HepG2 (cell line): ENCODE results near the gene LHFPL2. TPM values are rescaled to one million over a fixed set of nuclear protein-coding genes. Genes with fewer than 3 reads are reported as not detected.
A peak's percentile ranks its signal among the peaks of the same experiment; 100 is the strongest.

Experiments used
- AKAP8 ChIP-seq: sonication (generic); formaldehyde crosslinking; IDR thresholded peaks from 2 replicates; pipeline ENCODE4 v1.5.1; 2020; ENCODE audit warnings: mild to moderate bottlenecking, missing genetic modification reagents
- ATM ChIP-seq: fragments of 450-650 bp; IDR thresholded peaks from 2 replicates; pipeline ENCODE4 v1.7.1; 2017; ENCODE audit warnings: mild to moderate bottlenecking, borderline replicate concordance
- CEBPG ChIP-seq: IDR thresholded peaks from 2 replicates; pipeline ENCODE4 v1.6.1; 2016
- HIVEP1 ChIP-seq: sonication (generic); formaldehyde crosslinking; IDR thresholded peaks from 2 replicates; pipeline ENCODE4 v1.4.0; 2020; ENCODE audit warnings: mild to moderate bottlenecking, missing genetic modification reagents
- HOXA9 ChIP-seq: sonication (generic); formaldehyde crosslinking; IDR thresholded peaks from 2 replicates; pipeline ENCODE4 v1.8.1; 2022; ENCODE audit warnings: missing genetic modification reagents, mild to moderate bottlenecking, moderate library complexity, borderline replicate concordance
- JUN ChIP-seq: sonication (generic); formaldehyde crosslinking; IDR thresholded peaks from 2 replicates; pipeline ENCODE4 v1.4.0; 2020; ENCODE audit warnings: mild to moderate bottlenecking, missing genetic modification reagents
- KDM2A ChIP-seq: sonication (generic); formaldehyde crosslinking; IDR thresholded peaks from 2 replicates; pipeline ENCODE4 v1.4.0; 2020; ENCODE audit warnings: low read depth, missing genetic modification reagents, borderline replicate concordance
- KDM6A ChIP-seq: IDR thresholded peaks from 2 replicates; pipeline ENCODE4 v1.6.1; 2016; ENCODE audit warnings: low read depth
- MBD4 ChIP-seq: IDR thresholded peaks from 2 replicates; pipeline ENCODE4 v1.6.1; 2012; ENCODE audit warnings: low read length, inconsistent platforms, borderline replicate concordance
- MZF1 ChIP-seq: sonication (generic); formaldehyde crosslinking; IDR thresholded peaks from 2 replicates; pipeline ENCODE4 v1.8.1; 2023; ENCODE audit warnings: mild to moderate bottlenecking, missing genetic modification reagents, borderline replicate concordance
- NCOA2 ChIP-seq: sonication (generic); formaldehyde crosslinking; IDR thresholded peaks from 2 replicates; pipeline ENCODE4 v1.8.0; 2022; ENCODE audit warnings: inconsistent platforms
- NFIB ChIP-seq: sonication (generic); formaldehyde crosslinking; IDR thresholded peaks from 2 replicates; pipeline ENCODE4 v1.9.0; 2021; ENCODE audit warnings: missing genetic modification reagents, mild to moderate bottlenecking, borderline replicate concordance
- NPAS2 ChIP-seq: sonication (generic); formaldehyde crosslinking; IDR thresholded peaks from 2 replicates; pipeline ENCODE4 v1.8.0; 2022; ENCODE audit warnings: mild to moderate bottlenecking, missing genetic modification reagents, borderline replicate concordance
- SAP130 ChIP-seq: IDR thresholded peaks from 2 replicates; pipeline ENCODE4 v1.6.1; 2016; ENCODE audit warnings: low read depth
- ZBTB21 ChIP-seq: sonication (generic); formaldehyde crosslinking; IDR thresholded peaks from 2 replicates; pipeline ENCODE4 v1.4.0; 2020; ENCODE audit warnings: missing genetic modification reagents
- ZNF12 ChIP-seq: sonication (generic); formaldehyde crosslinking; IDR thresholded peaks from 2 replicates; pipeline ENCODE4 v1.5.0; 2020; ENCODE audit warnings: missing genetic modification reagents
- ZNF205 ChIP-seq: IDR thresholded peaks from 2 replicates; pipeline ENCODE4 v1.6.1; 2018; ENCODE audit warnings: missing biosample characterization, missing genetic modification reagents
- ZNF24 ChIP-seq: fragments of 450-650 bp; IDR thresholded peaks from 2 replicates; pipeline ENCODE4 v1.6.1; 2017; ENCODE audit warnings: antibody characterized with exemption, mild to moderate bottlenecking
- polyA plus RNA-seq, 8 experiments: library from polyadenylated mRNA; depleted of rRNA in 3 of 8; stranded (reverse) in 7 of 8; unstranded in 1 of 8; fragments of >200 nt; fragmentation: Illumina TruSeq in 4 of 8; extraction: Trizol in 4 of 8; gene quantifications; 2 replicates each; pipeline versions ENCODE4 v1.2.1 to v1.2.3, GENCODE V29; 2011 to 2016; ENCODE audit warnings: low read depth in 4 of 8, missing spikeins in 1 of 8, mixed read lengths in 1 of 8; ENCODE audit not compliant: insufficient read depth in 1 of 8
- total RNA-seq, 5 experiments: library from RNA; depleted of rRNA; stranded (reverse); fragments of >200 nt; fragmentation: Illumina TruSeq; extraction: Trizol; gene quantifications; 2 replicates each; pipeline ENCODE4 v1.2.3, GENCODE V29; 2016; ENCODE audit warnings: low read depth in 1 of 5
- TF ChIP-seq, protein P1 (sequence below): sonication (generic); formaldehyde crosslinking; IDR thresholded peaks from 2 replicates; pipeline ENCODE4 v1.9.0; 2022; ENCODE audit warnings: missing genetic modification reagents, mild to moderate bottlenecking, borderline replicate concordance
- TF ChIP-seq, protein P2 (sequence below): IDR thresholded peaks from 2 replicates; pipeline ENCODE4 v1.6.1; 2016; ENCODE audit warnings: mild to moderate bottlenecking
- TF ChIP-seq, protein P3 (sequence below): sonication (generic); formaldehyde crosslinking; IDR thresholded peaks from 2 replicates; pipeline ENCODE4 v1.8.1; 2023; ENCODE audit warnings: mild to moderate bottlenecking, inconsistent platforms, moderate library complexity, missing genetic modification reagents, borderline replicate concordance
- TF ChIP-seq, protein P4 (sequence below): sonication (generic); formaldehyde crosslinking; IDR thresholded peaks from 2 replicates; pipeline ENCODE4 v1.5.1; 2020; ENCODE audit warnings: missing genetic modification reagents, mild to moderate bottlenecking, borderline replicate concordance

LHFPL2 gene
- total and polyA plus RNA-seq, 2 of the 13 experiments (the other 11 are each of a cell fraction or from before 2014, with no cell fraction given) = 6.0 to 20.0 TPM

DNA sequence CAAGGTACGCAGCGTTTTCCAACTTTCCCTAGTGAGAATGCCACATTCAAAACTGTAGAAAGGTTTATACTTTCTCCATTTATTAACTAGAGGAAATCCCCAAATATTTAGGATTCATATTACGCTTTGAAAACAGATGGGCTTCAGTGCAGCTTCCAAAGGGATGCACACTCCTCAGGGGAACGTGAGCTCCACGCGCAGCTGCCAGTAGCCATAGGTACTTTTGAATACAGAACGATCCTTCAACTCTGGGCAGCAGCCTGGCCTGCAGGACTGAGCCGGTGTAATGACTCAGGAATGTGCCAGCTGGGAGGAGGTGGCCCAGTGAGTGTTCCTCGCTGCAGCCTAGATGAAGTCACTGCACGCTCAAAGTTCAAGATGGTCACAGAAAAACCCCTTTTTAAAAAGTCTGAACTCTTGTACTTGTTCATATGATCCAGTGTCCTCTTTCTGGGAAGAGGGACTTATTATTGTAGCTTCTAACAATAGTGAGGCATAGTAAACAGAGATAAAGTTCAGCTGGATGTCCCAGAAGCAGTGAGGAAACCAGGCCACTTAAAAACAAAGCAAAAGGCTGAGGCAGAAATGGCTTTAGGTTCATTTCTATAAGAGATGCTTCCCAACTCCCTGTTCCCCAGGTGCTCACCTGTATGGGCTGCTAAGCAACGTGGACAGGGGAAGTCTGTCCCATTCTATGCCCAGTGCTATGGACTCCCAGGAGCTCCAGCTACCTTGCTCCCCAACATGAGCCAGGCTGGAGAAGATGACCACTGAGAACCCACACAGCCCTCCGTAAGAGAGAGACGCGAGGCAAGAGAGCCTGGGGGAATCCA, 130.0 kb downstream of the LHFPL2 start (continued):
- TF ChIP-seq, protein P1, sequence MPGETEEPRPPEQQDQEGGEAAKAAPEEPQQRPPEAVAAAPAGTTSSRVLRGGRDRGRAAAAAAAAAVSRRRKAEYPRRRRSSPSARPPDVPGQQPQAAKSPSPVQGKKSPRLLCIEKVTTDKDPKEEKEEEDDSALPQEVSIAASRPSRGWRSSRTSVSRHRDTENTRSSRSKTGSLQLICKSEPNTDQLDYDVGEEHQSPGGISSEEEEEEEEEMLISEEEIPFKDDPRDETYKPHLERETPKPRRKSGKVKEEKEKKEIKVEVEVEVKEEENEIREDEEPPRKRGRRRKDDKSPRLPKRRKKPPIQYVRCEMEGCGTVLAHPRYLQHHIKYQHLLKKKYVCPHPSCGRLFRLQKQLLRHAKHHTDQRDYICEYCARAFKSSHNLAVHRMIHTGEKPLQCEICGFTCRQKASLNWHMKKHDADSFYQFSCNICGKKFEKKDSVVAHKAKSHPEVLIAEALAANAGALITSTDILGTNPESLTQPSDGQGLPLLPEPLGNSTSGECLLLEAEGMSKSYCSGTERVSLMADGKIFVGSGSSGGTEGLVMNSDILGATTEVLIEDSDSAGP (CRISPR knock-in tag) = peak; percentile 48; the same call in 1 of the 2 replicates
- TF ChIP-seq ZNF12 (CRISPR knock-in tag) (peak; percentile 97), MZF1 (CRISPR knock-in tag) (no peak), HIVEP1 (CRISPR knock-in tag) (no peak), JUN (peak; percentile 99), NPAS2 (CRISPR knock-in tag) (no peak), NFIB (CRISPR knock-in tag) (no peak), NCOA2 (peak; percentile 91), KDM6A (CRISPR knock-in tag) (peak; percentile 58; the same call in 1 of the 2 replicates), ZNF205 (peak; percentile 71), AKAP8 (CRISPR knock-in tag) (no peak), HOXA9 (CRISPR knock-in tag) (no peak), CEBPG (CRISPR knock-in tag) (peak; percentile 19; the same call in 1 of the 2 replicates), KDM2A (peak; percentile 70; the same call in 1 of the 2 replicates), SAP130 (CRISPR knock-in tag) (peak; percentile 88), ATM (no peak), MBD4 (no peak), ZBTB21 (CRISPR knock-in tag) (peak; percentile 47; the same call in 1 of the 2 replicates), ZNF24 (no peak)
- TF ChIP-seq, protein P2, sequence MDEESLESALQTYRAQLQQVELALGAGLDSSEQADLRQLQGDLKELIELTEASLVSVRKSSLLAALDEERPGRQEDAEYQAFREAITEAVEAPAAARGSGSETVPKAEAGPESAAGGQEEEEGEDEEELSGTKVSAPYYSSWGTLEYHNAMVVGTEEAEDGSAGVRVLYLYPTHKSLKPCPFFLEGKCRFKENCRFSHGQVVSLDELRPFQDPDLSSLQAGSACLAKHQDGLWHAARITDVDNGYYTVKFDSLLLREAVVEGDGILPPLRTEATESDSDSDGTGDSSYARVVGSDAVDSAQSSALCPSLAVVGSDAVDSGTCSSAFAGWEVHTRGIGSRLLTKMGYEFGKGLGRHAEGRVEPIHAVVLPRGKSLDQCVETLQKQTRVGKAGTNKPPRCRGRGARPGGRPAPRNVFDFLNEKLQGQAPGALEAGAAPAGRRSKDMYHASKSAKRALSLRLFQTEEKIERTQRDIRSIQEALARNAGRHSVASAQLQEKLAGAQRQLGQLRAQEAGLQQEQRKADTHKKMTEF (CRISPR knock-in tag) = peak; percentile 91
- TF ChIP-seq, protein P3, sequence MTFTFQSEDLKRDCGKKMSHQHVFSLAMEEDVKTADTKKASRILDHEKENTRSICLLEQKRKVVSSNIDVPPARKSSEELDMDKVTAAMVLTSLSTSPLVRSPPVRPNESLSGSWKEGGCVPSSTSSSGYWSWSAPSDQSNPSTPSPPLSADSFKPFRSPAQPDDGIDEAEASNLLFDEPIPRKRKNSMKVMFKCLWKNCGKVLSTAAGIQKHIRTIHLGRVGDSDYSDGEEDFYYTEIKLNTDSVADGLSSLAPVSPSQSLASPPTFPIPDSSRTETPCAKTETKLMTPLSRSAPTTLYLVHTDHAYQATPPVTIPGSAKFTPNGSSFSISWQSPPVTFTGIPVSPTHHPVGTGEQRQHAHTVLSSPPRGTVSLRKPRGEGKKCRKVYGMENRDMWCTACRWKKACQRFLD (CRISPR knock-in tag) = no peak
- TF ChIP-seq, protein P4, sequence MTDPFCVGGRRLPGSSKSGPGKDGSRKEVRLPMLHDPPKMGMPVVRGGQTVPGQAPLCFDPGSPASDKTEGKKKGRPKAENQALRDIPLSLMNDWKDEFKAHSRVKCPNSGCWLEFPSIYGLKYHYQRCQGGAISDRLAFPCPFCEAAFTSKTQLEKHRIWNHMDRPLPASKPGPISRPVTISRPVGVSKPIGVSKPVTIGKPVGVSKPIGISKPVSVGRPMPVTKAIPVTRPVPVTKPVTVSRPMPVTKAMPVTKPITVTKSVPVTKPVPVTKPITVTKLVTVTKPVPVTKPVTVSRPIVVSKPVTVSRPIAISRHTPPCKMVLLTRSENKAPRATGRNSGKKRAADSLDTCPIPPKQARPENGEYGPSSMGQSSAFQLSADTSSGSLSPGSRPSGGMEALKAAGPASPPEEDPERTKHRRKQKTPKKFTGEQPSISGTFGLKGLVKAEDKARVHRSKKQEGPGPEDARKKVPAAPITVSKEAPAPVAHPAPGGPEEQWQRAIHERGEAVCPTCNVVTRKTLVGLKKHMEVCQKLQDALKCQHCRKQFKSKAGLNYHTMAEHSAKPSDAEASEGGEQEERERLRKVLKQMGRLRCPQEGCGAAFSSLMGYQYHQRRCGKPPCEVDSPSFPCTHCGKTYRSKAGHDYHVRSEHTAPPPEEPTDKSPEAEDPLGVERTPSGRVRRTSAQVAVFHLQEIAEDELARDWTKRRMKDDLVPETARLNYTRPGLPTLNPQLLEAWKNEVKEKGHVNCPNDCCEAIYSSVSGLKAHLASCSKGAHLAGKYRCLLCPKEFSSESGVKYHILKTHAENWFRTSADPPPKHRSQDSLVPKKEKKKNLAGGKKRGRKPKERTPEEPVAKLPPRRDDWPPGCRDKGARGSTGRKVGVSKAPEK (CRISPR knock-in tag) = no peak
